GM12801 (cell line): Measurements from ENCODE around the gene SYNRG.

Experiments used
- CTCF ChIP-seq: IDR thresholded peaks from one replicate; pipeline ENCODE4 v1.5.1; 2011; ENCODE audit warnings: control low read depth; ENCODE audit not compliant: insufficient read length; ENCODE audit errors: extremely low read depth

SYNRG gene

GRCh38 chr17:37643869-37644268, 34.7 kb upstream of the SYNRG start:
- TF ChIP-seq CTCF: no peak

- TF ChIP-seq CTCF: no peak
These were observed 34.0 kb upstream of the SYNRG start, which contains the start of gene DDX52 for GRCh38 chr17:37643118-37643766. Gene DDX52, minus strand, starts transcription at chr17:37643446. Its CDS starts 26 bp downstream, at chr17:37643420.

GRCh38 chr17:37642681-37643080, 33.5 kb upstream of the SYNRG start:
- TF ChIP-seq CTCF: no peak

GRCh38 chr17:37640015-37640414, 30.8 kb upstream of the SYNRG start:
- no peak for TF ChIP-seq CTCF

GRCh38 chr17:37637956-37638355, 28.7 kb upstream of the SYNRG start:
- TF ChIP-seq CTCF: no peak

GRCh38 chr17:37614823-37615222, 5.6 kb upstream of the SYNRG start:
- no peak for TF ChIP-seq CTCF

- TF ChIP-seq CTCF: no peak
These were observed 5.2 kb upstream of the SYNRG start for GRCh38 chr17:37614391-37614790.

- no peak for TF ChIP-seq CTCF
These were observed 1.8 kb upstream of the SYNRG start for GRCh38 chr17:37610971-37611370.
